K562 (cell line): ENCODE data around the gene RNF224. TPM values are rescaled to one million over a fixed set of nuclear protein-coding genes. Genes with fewer than 3 reads are reported as not detected.
A peak's percentile ranks its signal among the peaks of the same experiment; 100 is the strongest.

ENCODE experiments used
- CHD1 ChIP-seq: fragments of 200-600 bp; sonication (generic); IDR thresholded peaks from one replicate; pipeline ENCODE4 v1.6.1; 2012; ENCODE audit warnings: mild to moderate bottlenecking, moderate library complexity, low read length, inconsistent platforms
- FIP1L1 ChIP-seq: fragments of 200-400 bp; formaldehyde crosslinking; IDR thresholded peaks from 2 replicates; pipeline ENCODE4 v1.6.1; 2018; ENCODE audit warnings: mild to moderate bottlenecking, low read depth, low read length; ENCODE audit not compliant: poor library complexity, severe bottlenecking
- FOXK1 ChIP-seq: sonication (generic); formaldehyde crosslinking; IDR thresholded peaks from 2 replicates; pipeline ENCODE4 v1.8.0; 2022; ENCODE audit warnings: missing genetic modification reagents, mild to moderate bottlenecking, borderline replicate concordance
- FOXP4 ChIP-seq: sonication (generic); formaldehyde crosslinking; IDR thresholded peaks from 2 replicates; pipeline ENCODE4 v1.8.0; 2022; ENCODE audit warnings: mild to moderate bottlenecking, missing genetic modification reagents, borderline replicate concordance
- GABPA ChIP-seq: fragments of 200-800 bp; sonication (Bioruptor generic); conservative IDR thresholded peaks from 2 replicates; pipeline ENCODE4 v1.6.1; 2016; ENCODE audit warnings: low read depth, missing genetic modification characterization, missing compliant biosample characterization
- HNRNPLL ChIP-seq: fragments of 200-400 bp; formaldehyde crosslinking; IDR thresholded peaks from 2 replicates; pipeline ENCODE4 v1.6.1; 2017; ENCODE audit warnings: low read length, low read depth, mild to moderate bottlenecking; ENCODE audit not compliant: poor library complexity, severe bottlenecking
- MBD1 ChIP-seq: fragments of 250-450 bp; sonication (Bioruptor Pico); IDR thresholded peaks from 2 replicates; pipeline ENCODE4 v1.8.0; 2022; ENCODE audit warnings: inconsistent platforms
- MITF ChIP-seq: IDR thresholded peaks from 2 replicates; pipeline ENCODE4 v1.6.1; 2014; ENCODE audit warnings: antibody characterized with exemption
- NCOA6 ChIP-seq: fragments of 450-650 bp; IDR thresholded peaks from 2 replicates; pipeline ENCODE4 v1.6.1; 2017; ENCODE audit warnings: mild to moderate bottlenecking
- NR0B1 ChIP-seq: fragments of 450-650 bp; IDR thresholded peaks from one replicate; pipeline ENCODE4 v1.6.1; 2018; ENCODE audit warnings: mild to moderate bottlenecking, moderate library complexity; ENCODE audit not compliant: partially characterized antibody
- PHB2 ChIP-seq: fragments of 450-650 bp; IDR thresholded peaks from 2 replicates; pipeline ENCODE4 v1.6.1; 2017; ENCODE audit warnings: low read depth
- POLR2G ChIP-seq: fragments of 200-400 bp; formaldehyde crosslinking; IDR thresholded peaks from 2 replicates; pipeline ENCODE4 v1.6.1; 2017; ENCODE audit warnings: low read depth, mild to moderate bottlenecking, antibody characterized with exemption, low read length, moderate library complexity
- PRPF4 ChIP-seq: fragments of 200-400 bp; formaldehyde crosslinking; IDR thresholded peaks from one replicate; pipeline ENCODE4 v1.6.1; 2017; ENCODE audit warnings: low read length, low read depth, mild to moderate bottlenecking; ENCODE audit not compliant: insufficient read depth, poor library complexity, severe bottlenecking
- RBFOX2 ChIP-seq: fragments of 200-400 bp; formaldehyde crosslinking; IDR thresholded peaks from 2 replicates; pipeline ENCODE4 v1.6.1; 2017; ENCODE audit warnings: low read depth, mild to moderate bottlenecking, low read length, moderate library complexity
- RBM15 ChIP-seq: fragments of 200-400 bp; formaldehyde crosslinking; IDR thresholded peaks from 2 replicates; pipeline ENCODE4 v1.6.1; 2018; ENCODE audit warnings: mild to moderate bottlenecking, low read length, moderate library complexity; ENCODE audit not compliant: insufficient read depth
- RFX5 ChIP-seq: IDR thresholded peaks from 2 replicates; pipeline ENCODE4 v1.6.1; 2011; ENCODE audit warnings: low read depth, mild to moderate bottlenecking, improper control_type of control experiment, low read length
- SP1 ChIP-seq: sonication (generic); formaldehyde crosslinking; IDR thresholded peaks from 2 replicates; pipeline ENCODE4 v1.8.1; 2022; ENCODE audit warnings: mild to moderate bottlenecking, missing genetic modification reagents
- TFAP4 ChIP-seq: sonication (generic); formaldehyde crosslinking; IDR thresholded peaks from 2 replicates; pipeline ENCODE4 v1.8.0; 2022; ENCODE audit warnings: missing genetic modification reagents, mild to moderate bottlenecking, moderate library complexity, borderline replicate concordance
- polyA plus RNA-seq, 8 experiments: library from polyadenylated mRNA; depleted of rRNA in 4 of 8; stranded (reverse) in 5 of 8; unstranded in 3 of 8; fragments of >200 nt; fragmentation: Nextera tagmentation in 2 of 8; fragmentation: Illumina TruSeq in 1 of 8; extraction: Ambion mirVana in 2 of 8; extraction: Trizol in 1 of 8; gene quantifications; 2 replicates each; pipeline versions ENCODE4 v1.2.1 to v1.2.3, GENCODE V29; 2011 to 2014; ENCODE audit warnings: inconsistent platforms in 1 of 8, missing spikeins in 1 of 8
- total RNA-seq, 7 experiments: library from RNA; depleted of rRNA in 6 of 7; stranded (reverse); fragments of >200 nt in 6 of 7; fragmentation: Illumina TruSeq in 2 of 7; extraction: Trizol in 2 of 7; gene quantifications; 2 replicates each; pipeline versions ENCODE4 v1.2.1 to v1.2.3, GENCODE V29; 2011 to 2021; ENCODE audit warnings: low replicate concordance in 1 of 7

Gene RNF224
- total and polyA plus RNA-seq, 9 of the 15 experiments (the other 6 are each of a cell fraction or from before 2014, with no cell fraction given): not detected

- TF ChIP-seq TFAP4 (CRISPR knock-in tag): 0 out of 2 replicates have a peak, but pooled peaks have one; percentile 11
- TF ChIP-seq PRPF4: peak; percentile 37
- peak; percentile 89 for TF ChIP-seq FIP1L1
- no peak for TF ChIP-seq NR0B1
- peak; percentile 87 for TF ChIP-seq POLR2G
- TF ChIP-seq NCOA6: no peak
- TF ChIP-seq CHD1: peak; percentile 61
- no peak for TF ChIP-seq RBM15
- TF ChIP-seq HNRNPLL: peak; percentile 0
- no peak for TF ChIP-seq RFX5
- no peak for TF ChIP-seq GABPA (tag)
- 0 out of 2 replicates have a peak, but pooled peaks have one; percentile 4 for TF ChIP-seq FOXK1 (CRISPR knock-in tag)
- TF ChIP-seq MBD1 (CRISPR knock-in tag): no peak
- TF ChIP-seq MITF: no peak
- peak; percentile 84 for TF ChIP-seq RBFOX2
- peak; percentile 35; the same call in 1 of the 2 replicates for TF ChIP-seq SP1 (CRISPR knock-in tag)
- TF ChIP-seq PHB2: no peak
- 0 out of 2 replicates have a peak, but pooled peaks have one; percentile 1 for TF ChIP-seq FOXP4
These were observed 15.2 kb downstream of the RNF224 start (continued) for GRCh38 chr9:137242269-137243203.
